HCT116 (cell line): Measurements from ENCODE around the gene GLDN.

ENCODE experiments used
- CTCF ChIP-seq, 3 experiments: fragments of 200-600 bp in 1 of 3; sonication (generic) in 1 of 3; IDR thresholded peaks in 2 of 3; conservative IDR thresholded peaks in 1 of 3; 2 replicates each; pipeline ENCODE4 v1.5.1; 2012 to 2017; ENCODE audit warnings: low read depth in 2 of 3, low read length in 2 of 3, antibody characterized with exemption in 1 of 3, borderline replicate concordance in 1 of 3, control low read depth in 1 of 3, mild to moderate bottlenecking in 1 of 3, mixed read lengths in 1 of 3, mixed run types in 1 of 3, moderate library complexity in 1 of 3; ENCODE audit not compliant: insufficient read depth in 1 of 3
- EZH2phosphoT487 ChIP-seq: fragments of 200-600 bp; IDR thresholded peaks from 2 replicates; pipeline ENCODE4 v1.6.1; 2018; ENCODE audit warnings: antibody characterized with exemption, borderline replicate concordance
- POLR2A ChIP-seq: IDR thresholded peaks from 2 replicates; pipeline ENCODE4 v1.7.0; 2011; ENCODE audit warnings: borderline replicate concordance; ENCODE audit not compliant: insufficient read depth, insufficient read length; ENCODE audit errors: extremely low read depth
- POLR2AphosphoS5 ChIP-seq: IDR thresholded peaks from 2 replicates; pipeline ENCODE4 v1.6.1; 2011; ENCODE audit warnings: mild to moderate bottlenecking, low read depth, low read length, moderate library complexity
- ZBTB33 ChIP-seq: IDR thresholded peaks from 2 replicates; pipeline ENCODE4 v1.6.1; 2011; ENCODE audit warnings: mild to moderate bottlenecking, low read length, moderate library complexity; ENCODE audit not compliant: insufficient replicate concordance; ENCODE audit errors: extremely low read depth

- TF ChIP-seq EZH2phosphoT487 (no peak), CTCF (IDR thresholded peaks at IDR 0.05 in 2 of 3, conservative IDR thresholded peaks at IDR 0.05 in 1 of 3; ENCODE audit: borderline replicate concordance in 1 of 3, insufficient read depth in 1 of 3, low read depth in 2 of 3, low read length in 2 of 3) (no peak), POLR2AphosphoS5 (no peak), ZBTB33 (no peak), POLR2A (no peak)
Measured at GRCh38 chr15:51444112-51444511, 102.7 kb downstream of the GLDN start.
